OCI-LY7 (cell line): Measurements from ENCODE around the gene CNDP2. TPM values are rescaled to one million over a fixed set of nuclear protein-coding genes. Genes with fewer than 3 reads are reported as not detected.

Experiments used
- BruUV-seq: library from RNA; stranded (reverse); fragments of 400-500 nt; replicated peaks from 2 replicates; lab custom pipeline; 2021; lab: Mats Ljungman, UMichigan
- CTCF ChIA-PET: fragments of 300-600 bp; sonication (Branson Sonifier 250); formaldehyde crosslinking; loops from one replicate; lab custom pipeline; 2022; ENCODE audit warnings: antibody characterized with exemption; ENCODE audit not compliant: unreplicated experiment; lab: Charles Lee
- POLR2A ChIA-PET: fragments of 300-600 bp; sonication (Branson Sonifier 250); formaldehyde crosslinking; loops from one replicate; lab custom pipeline; 2022; ENCODE audit warnings: antibody characterized with exemption; lab: Charles Lee
- DNase-seq: peaks from one replicate; pipeline ENCODE4 v3.0.0-alpha.2; 2015; ENCODE audit warnings: low spot score
- H2AFZ ChIP-seq: fragments of 200-600 bp; sonication (generic), shearing (Covaris generic); 2 replicates; pipeline ENCODE4 v1.6.1; 2014; ENCODE audit warnings: mild to moderate bottlenecking, antibody characterized with exemption, low read length, moderate library complexity
- H3K27ac ChIP-seq: fragments of 200-600 bp; sonication (generic); 2 replicates; pipeline ENCODE4 v1.5.1; 2014; ENCODE audit warnings: mixed run types, low read depth, mild to moderate bottlenecking, moderate library complexity, low read length, inconsistent platforms; ENCODE audit not compliant: poor library complexity, severe bottlenecking
- H3K36me3 ChIP-seq: fragments of 200-600 bp; sonication (generic); 2 replicates; pipeline ENCODE4 v1.6.1; 2014; ENCODE audit warnings: mild to moderate bottlenecking, antibody characterized with exemption, low read length, moderate library complexity, mixed read lengths; ENCODE audit not compliant: insufficient read depth
- H3K4me1 ChIP-seq: fragments of 200-600 bp; sonication (generic); 2 replicates; pipeline ENCODE4 v1.5.1; 2014; ENCODE audit warnings: mild to moderate bottlenecking, low read length; ENCODE audit not compliant: insufficient read depth, poor library complexity, severe bottlenecking
- H3K4me2 ChIP-seq: fragments of 200-600 bp; sonication (generic); 2 replicates; pipeline ENCODE4 v1.6.1; 2014; ENCODE audit warnings: mild to moderate bottlenecking, low read length
- H3K4me3 ChIP-seq: fragments of 200-600 bp; sonication (generic); 2 replicates; pipeline ENCODE4 v1.5.1; 2014; ENCODE audit warnings: mild to moderate bottlenecking, low read depth, low read length; ENCODE audit not compliant: poor library complexity, severe bottlenecking
- H3K79me2 ChIP-seq: fragments of 200-600 bp; sonication (generic); 2 replicates; pipeline ENCODE4 v1.6.1; 2016; ENCODE audit warnings: low read depth, mild to moderate bottlenecking, low read length, moderate library complexity, mixed read lengths; ENCODE audit not compliant: insufficient read depth
- H3K9me2 ChIP-seq: fragments of 200-600 bp; sonication (generic); 2 replicates; pipeline ENCODE4 v1.6.1; 2016; ENCODE audit warnings: mild to moderate bottlenecking, low read length, mixed read lengths; ENCODE audit not compliant: insufficient read depth
- H3K9me3 ChIP-seq: fragments of 200-600 bp; sonication (generic); 2 replicates; pipeline ENCODE4 v1.6.1; 2014; ENCODE audit warnings: mild to moderate bottlenecking, mixed run types, low read length, mixed read lengths
- H4K20me1 ChIP-seq: fragments of 200-600 bp; sonication (generic); 2 replicates; pipeline ENCODE4 v1.6.1; 2014; ENCODE audit warnings: mild to moderate bottlenecking, antibody characterized with exemption, low read length, moderate library complexity, mixed read lengths; ENCODE audit not compliant: insufficient read depth
- EZH2phosphoT487 ChIP-seq: fragments of 200-600 bp; sonication (generic); IDR thresholded peaks from 2 replicates; pipeline ENCODE4 v1.6.1; 2018; ENCODE audit warnings: low read depth, borderline replicate concordance, mild to moderate bottlenecking, mixed run types, antibody characterized with exemption, low read length, moderate library complexity, mixed read lengths
- intact Hi-C: fragments of 100-400 bp; cut with micrococcal nuclease; formaldehyde crosslinking; loops from one replicate; pipeline ENCODE4 v1.10.0; 2022; ENCODE audit not compliant: unreplicated experiment
- total RNA-seq, 2 experiments: library from RNA; depleted of rRNA in 1 of 2; stranded (reverse); fragments of >200 nt in 1 of 2; shearing (Covaris generic) in 1 of 2; gene quantifications; 2 replicates each; pipeline ENCODE4 v1.2.3, GENCODE V29; 2014 to 2022
- TF ChIP-seq, protein P1 (sequence below): fragments of 200-600 bp; sonication (generic); conservative IDR thresholded peaks from 2 replicates; pipeline ENCODE4 v1.5.1; 2014; ENCODE audit warnings: mild to moderate bottlenecking, antibody characterized with exemption, low read length, moderate library complexity, mixed read lengths

Gene CNDP2
- total RNA-seq, 2 experiments from 2014 or later, result 28.5 to 94.8 TPM

DNA sequence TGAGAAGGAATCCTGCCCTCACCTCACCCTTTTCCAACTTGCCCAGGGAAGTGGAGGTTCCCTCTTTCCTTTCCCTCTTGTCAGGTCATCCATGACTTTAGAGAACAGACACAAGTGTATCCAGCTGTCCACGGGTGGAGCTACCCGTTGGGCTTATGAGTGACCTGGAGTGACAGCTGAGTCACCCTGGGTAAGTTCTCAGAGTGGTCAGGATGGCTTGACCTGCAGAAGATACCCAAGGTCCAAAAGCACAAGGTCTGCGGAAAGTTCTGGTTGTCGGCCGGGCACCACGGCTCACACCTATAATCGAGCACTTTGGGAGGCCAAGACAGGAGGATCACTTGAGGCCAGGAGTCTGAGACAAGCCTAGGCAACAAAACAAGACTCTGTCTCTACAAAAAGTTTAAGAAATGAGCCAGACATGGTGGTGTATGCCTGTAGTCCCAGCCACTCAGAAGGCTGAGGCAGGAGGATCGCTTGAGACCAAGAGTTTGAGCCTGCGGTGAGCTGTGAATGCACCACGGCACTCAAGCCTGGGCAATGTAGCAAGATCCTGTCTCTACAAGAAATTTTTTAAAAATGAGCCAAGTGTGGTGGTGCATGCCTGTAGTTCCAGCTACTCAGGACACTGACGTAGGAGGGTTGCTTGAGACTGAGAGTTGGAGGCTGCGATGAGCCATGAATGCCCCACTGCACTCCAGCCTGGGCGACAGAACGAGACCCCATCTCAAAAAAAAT lies 24.1 kb downstream of the CNDP2 start:
- H3K4me2 ChIP-seq, result no peak overlapping the region
- H2AFZ ChIP-seq, result no peak overlapping the region
- no peaks in the 10 kb centered on the region for H3K4me1 ChIP-seq
- TSS peak; percentile 94 for BruUV-seq
- no peaks in the 10 kb centered on the region for H4K20me1 ChIP-seq
- ChIA-PET CTCF (no interaction called here), POLR2A (no interaction called here)
- no peaks in the 10 kb centered on the region for H3K9me2 ChIP-seq
- H3K9me3 ChIP-seq, result no peaks in the 10 kb centered on the region
- H3K36me3 ChIP-seq, result peaks cover 23% of the 10 kb centered on the region; the same call in 1 of the 2 replicates
- H3K27ac ChIP-seq, result no peak overlapping the region
- H3K79me2 ChIP-seq, result no peaks in the 10 kb centered on the region
- intact Hi-C loops, result no loop called here
- no peak for DNase-seq
- TF ChIP-seq, protein P1, sequence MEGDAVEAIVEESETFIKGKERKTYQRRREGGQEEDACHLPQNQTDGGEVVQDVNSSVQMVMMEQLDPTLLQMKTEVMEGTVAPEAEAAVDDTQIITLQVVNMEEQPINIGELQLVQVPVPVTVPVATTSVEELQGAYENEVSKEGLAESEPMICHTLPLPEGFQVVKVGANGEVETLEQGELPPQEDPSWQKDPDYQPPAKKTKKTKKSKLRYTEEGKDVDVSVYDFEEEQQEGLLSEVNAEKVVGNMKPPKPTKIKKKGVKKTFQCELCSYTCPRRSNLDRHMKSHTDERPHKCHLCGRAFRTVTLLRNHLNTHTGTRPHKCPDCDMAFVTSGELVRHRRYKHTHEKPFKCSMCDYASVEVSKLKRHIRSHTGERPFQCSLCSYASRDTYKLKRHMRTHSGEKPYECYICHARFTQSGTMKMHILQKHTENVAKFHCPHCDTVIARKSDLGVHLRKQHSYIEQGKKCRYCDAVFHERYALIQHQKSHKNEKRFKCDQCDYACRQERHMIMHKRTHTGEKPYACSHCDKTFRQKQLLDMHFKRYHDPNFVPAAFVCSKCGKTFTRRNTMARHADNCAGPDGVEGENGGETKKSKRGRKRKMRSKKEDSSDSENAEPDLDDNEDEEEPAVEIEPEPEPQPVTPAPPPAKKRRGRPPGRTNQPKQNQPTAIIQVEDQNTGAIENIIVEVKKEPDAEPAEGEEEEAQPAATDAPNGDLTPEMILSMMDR, result no peak
- no peak for TF ChIP-seq EZH2phosphoT487
- no peak overlapping the region for H3K4me3 ChIP-seq

DNA sequence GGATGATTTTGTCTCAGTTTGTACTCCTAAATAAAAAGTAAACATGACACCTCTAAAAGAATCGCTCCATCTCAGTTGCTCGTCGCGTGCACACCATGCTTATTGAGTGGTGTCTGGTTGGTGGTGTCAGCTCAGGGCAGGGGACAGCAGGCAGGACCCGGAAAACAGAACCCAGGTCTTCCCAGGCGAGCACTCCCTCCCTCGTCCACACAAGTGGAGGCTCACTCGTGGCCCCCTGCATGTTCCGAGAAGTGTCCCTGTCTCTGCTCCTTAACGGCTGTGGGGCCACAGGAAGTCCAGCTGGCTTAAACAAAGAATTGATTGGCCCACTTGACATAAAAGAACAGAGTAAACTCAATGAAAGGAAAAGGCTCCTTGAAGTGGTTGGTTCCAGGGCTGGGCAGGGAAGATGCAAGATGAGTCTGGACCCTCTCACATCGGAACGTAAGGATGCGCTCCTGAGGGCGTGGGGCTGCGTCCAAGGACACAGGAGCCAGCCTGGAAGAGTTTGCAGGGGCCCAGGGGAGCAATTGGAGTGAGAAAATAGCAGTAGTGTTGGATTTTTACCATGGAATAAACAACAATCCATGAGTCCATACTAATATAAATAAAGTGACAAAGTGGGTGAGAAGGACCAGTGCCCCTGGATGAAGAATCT lies 25.0 kb downstream of the CNDP2 start:
- Histone ChIP-seq H3K9me3 (no peaks in the 10 kb centered on the region), H3K4me2 (no peak overlapping the region), H4K20me1 (no peaks in the 10 kb centered on the region), H3K9me2 (no peaks in the 10 kb centered on the region), H2AFZ (no peak overlapping the region), H3K36me3 (peaks cover 23% of the 10 kb centered on the region; the same call in 1 of the 2 replicates), H3K79me2 (no peaks in the 10 kb centered on the region), H3K4me1 (no peaks in the 10 kb centered on the region), H3K27ac (no peak overlapping the region), H3K4me3 (no peak overlapping the region)
- TF ChIP-seq EZH2phosphoT487, result no peak
- TF ChIP-seq, protein P1, result no peak
- ChIA-PET CTCF (no interaction called here), POLR2A (no interaction called here)
- no TSS peak for BruUV-seq
- no peak for DNase-seq
- intact Hi-C loops, result no loop called here
